ENCODE results near the gene SUGCT. TPM values are rescaled to one million over a fixed set of nuclear protein-coding genes. Genes with fewer than 3 reads are reported as not detected.

SUGCT gene
- total and polyA plus RNA-seq, 2 of the 13 experiments (the other 11 are each of a cell fraction or from before 2014, with no cell fraction given) = 10.1 to 22.2 TPM

DNA sequence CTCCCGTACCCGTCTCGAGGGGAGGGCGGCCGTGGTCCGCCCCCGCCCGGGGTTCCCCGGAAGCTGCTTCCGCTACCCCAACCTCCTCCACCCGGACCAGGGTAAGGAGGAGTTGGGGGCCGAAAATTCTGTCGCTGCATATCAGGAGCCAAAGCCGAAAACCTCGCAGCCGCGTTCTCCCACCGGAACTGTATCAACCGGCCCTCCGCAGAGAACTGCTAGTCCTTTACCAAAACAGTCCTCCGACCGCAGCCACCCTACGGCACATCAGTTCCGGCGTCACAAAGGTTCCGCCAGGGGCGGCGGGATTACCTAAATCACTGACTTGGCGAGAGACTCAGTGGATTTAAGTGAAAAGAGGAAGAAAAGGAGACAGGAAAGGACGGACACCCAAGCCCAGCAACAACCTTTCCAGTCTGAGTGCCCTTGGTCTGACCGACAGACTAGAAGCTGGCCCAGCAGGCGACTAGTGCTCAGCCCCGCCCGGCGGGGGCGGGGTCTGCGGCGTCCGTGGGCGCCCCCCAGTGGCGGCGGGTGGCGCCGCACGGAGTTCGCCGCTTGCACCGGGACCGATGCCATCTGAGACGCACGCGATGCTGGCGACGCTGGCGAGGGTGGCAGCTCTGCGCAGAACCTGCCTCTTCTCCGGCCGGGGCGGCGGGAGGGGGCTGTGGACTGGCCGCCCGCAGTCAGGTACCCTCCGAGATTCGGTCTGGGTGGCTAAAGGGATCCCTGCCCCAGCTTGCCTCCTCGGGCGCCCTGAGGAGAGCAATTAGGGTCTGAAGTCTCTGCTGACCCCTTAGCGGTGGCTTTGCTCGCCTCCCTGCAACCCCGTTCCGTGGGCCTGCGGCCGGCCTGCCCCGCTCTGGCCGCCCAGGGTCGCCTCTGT, at the start of gene SUGCT, which contains the start of gene MPLKIP (continued):
- TF ChIP-seq, protein P1, sequence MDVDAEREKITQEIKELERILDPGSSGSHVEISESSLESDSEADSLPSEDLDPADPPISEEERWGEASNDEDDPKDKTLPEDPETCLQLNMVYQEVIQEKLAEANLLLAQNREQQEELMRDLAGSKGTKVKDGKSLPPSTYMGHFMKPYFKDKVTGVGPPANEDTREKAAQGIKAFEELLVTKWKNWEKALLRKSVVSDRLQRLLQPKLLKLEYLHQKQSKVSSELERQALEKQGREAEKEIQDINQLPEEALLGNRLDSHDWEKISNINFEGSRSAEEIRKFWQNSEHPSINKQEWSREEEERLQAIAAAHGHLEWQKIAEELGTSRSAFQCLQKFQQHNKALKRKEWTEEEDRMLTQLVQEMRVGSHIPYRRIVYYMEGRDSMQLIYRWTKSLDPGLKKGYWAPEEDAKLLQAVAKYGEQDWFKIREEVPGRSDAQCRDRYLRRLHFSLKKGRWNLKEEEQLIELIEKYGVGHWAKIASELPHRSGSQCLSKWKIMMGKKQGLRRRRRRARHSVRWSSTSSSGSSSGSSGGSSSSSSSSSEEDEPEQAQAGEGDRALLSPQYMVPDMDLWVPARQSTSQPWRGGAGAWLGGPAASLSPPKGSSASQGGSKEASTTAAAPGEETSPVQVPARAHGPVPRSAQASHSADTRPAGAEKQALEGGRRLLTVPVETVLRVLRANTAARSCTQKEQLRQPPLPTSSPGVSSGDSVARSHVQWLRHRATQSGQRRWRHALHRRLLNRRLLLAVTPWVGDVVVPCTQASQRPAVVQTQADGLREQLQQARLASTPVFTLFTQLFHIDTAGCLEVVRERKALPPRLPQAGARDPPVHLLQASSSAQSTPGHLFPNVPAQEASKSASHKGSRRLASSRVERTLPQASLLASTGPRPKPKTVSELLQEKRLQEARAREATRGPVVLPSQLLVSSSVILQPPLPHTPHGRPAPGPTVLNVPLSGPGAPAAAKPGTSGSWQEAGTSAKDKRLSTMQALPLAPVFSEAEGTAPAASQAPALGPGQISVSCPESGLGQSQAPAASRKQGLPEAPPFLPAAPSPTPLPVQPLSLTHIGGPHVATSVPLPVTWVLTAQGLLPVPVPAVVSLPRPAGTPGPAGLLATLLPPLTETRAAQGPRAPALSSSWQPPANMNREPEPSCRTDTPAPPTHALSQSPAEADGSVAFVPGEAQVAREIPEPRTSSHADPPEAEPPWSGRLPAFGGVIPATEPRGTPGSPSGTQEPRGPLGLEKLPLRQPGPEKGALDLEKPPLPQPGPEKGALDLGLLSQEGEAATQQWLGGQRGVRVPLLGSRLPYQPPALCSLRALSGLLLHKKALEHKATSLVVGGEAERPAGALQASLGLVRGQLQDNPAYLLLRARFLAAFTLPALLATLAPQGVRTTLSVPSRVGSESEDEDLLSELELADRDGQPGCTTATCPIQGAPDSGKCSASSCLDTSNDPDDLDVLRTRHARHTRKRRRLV (CRISPR knock-in tag; IDR thresholded peaks at IDR 0.05) = peak; percentile 60; the same call in 1 of the 2 replicates
- TF ChIP-seq, protein P2, sequence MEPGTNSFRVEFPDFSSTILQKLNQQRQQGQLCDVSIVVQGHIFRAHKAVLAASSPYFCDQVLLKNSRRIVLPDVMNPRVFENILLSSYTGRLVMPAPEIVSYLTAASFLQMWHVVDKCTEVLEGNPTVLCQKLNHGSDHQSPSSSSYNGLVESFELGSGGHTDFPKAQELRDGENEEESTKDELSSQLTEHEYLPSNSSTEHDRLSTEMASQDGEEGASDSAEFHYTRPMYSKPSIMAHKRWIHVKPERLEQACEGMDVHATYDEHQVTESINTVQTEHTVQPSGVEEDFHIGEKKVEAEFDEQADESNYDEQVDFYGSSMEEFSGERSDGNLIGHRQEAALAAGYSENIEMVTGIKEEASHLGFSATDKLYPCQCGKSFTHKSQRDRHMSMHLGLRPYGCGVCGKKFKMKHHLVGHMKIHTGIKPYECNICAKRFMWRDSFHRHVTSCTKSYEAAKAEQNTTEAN (CRISPR knock-in tag; conservative IDR thresholded peaks at IDR 0.05) = peak; percentile 76; the same call in 1 of the 2 replicates
- TF ChIP-seq ZNF12 (CRISPR knock-in tag; IDR thresholded peaks at IDR 0.05) (0 out of 2 replicates have a peak, but pooled peaks have one; percentile 15), FOSL1 (CRISPR knock-in tag; IDR thresholded peaks at IDR 0.05; ENCODE audit: borderline replicate concordance) (no peak), MED13 (CRISPR knock-in tag; IDR thresholded peaks at IDR 0.05) (no peak; the same call in 1 of the 2 replicates), HCFC1 (IDR thresholded peaks at IDR 0.05; ENCODE audit: low read depth, low read length) (peak; percentile 69), TSC22D2 (CRISPR knock-in tag; IDR thresholded peaks at IDR 0.05; ENCODE audit: borderline replicate concordance) (peak; percentile 86; the same call in 1 of the 2 replicates)
- TF ChIP-seq, protein P3, sequence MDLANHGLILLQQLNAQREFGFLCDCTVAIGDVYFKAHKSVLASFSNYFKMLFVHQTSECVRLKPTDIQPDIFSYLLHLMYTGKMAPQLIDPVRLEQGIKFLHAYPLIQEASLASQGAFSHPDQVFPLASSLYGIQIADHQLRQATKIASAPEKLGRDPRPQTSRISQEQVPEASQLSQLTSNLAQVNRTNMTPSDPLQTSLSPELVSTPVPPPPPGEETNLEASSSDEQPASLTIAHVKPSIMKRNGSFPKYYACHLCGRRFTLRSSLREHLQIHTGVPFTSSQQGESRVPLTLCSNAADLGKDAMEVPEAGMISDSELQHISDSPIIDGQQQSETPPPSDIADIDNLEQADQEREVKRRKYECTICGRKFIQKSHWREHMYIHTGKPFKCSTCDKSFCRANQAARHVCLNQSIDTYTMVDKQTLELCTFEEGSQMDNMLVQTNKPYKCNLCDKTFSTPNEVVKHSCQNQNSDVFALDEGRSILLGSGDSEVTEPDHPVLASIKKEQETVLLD (CRISPR knock-in tag; IDR thresholded peaks at IDR 0.05; ENCODE audit: low read depth) = peak; percentile 62
- TF ChIP-seq, protein P4, sequence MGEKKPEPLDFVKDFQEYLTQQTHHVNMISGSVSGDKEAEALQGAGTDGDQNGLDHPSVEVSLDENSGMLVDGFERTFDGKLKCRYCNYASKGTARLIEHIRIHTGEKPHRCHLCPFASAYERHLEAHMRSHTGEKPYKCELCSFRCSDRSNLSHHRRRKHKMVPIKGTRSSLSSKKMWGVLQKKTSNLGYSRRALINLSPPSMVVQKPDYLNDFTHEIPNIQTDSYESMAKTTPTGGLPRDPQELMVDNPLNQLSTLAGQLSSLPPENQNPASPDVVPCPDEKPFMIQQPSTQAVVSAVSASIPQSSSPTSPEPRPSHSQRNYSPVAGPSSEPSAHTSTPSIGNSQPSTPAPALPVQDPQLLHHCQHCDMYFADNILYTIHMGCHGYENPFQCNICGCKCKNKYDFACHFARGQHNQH (CRISPR knock-in tag; IDR thresholded peaks at IDR 0.05) = peak; percentile 72
- TF ChIP-seq, protein P5, sequence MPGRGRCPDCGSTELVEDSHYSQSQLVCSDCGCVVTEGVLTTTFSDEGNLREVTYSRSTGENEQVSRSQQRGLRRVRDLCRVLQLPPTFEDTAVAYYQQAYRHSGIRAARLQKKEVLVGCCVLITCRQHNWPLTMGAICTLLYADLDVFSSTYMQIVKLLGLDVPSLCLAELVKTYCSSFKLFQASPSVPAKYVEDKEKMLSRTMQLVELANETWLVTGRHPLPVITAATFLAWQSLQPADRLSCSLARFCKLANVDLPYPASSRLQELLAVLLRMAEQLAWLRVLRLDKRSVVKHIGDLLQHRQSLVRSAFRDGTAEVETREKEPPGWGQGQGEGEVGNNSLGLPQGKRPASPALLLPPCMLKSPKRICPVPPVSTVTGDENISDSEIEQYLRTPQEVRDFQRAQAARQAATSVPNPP (CRISPR knock-in tag; IDR thresholded peaks at IDR 0.05) = no peak
- TF ChIP-seq, protein P6, sequence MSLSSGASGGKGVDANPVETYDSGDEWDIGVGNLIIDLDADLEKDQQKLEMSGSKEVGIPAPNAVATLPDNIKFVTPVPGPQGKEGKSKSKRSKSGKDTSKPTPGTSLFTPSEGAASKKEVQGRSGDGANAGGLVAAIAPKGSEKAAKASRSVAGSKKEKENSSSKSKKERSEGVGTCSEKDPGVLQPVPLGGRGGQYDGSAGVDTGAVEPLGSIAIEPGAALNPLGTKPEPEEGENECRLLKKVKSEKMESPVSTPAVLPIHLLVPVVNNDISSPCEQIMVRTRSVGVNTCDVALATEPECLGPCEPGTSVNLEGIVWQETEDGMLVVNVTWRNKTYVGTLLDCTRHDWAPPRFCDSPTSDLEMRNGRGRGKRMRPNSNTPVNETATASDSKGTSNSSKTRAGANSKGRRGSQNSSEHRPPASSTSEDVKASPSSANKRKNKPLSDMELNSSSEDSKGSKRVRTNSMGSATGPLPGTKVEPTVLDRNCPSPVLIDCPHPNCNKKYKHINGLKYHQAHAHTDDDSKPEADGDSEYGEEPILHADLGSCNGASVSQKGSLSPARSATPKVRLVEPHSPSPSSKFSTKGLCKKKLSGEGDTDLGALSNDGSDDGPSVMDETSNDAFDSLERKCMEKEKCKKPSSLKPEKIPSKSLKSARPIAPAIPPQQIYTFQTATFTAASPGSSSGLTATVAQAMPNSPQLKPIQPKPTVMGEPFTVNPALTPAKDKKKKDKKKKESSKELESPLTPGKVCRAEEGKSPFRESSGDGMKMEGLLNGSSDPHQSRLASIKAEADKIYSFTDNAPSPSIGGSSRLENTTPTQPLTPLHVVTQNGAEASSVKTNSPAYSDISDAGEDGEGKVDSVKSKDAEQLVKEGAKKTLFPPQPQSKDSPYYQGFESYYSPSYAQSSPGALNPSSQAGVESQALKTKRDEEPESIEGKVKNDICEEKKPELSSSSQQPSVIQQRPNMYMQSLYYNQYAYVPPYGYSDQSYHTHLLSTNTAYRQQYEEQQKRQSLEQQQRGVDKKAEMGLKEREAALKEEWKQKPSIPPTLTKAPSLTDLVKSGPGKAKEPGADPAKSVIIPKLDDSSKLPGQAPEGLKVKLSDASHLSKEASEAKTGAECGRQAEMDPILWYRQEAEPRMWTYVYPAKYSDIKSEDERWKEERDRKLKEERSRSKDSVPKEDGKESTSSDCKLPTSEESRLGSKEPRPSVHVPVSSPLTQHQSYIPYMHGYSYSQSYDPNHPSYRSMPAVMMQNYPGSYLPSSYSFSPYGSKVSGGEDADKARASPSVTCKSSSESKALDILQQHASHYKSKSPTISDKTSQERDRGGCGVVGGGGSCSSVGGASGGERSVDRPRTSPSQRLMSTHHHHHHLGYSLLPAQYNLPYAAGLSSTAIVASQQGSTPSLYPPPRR (CRISPR knock-in tag; IDR thresholded peaks at IDR 0.05; ENCODE audit: borderline replicate concordance) = peak; percentile 35; the same call in 1 of the 2 replicates
